WERI-Rb-1 (cell line): ENCODE data around the gene KRT2.

ENCODE experiments used
- DNase-seq: peaks from one replicate; pipeline ENCODE4 v3.0.0-alpha.2; 2020
- H3K27ac ChIP-seq: fragments of 250-450 bp; sonication (Bioruptor Pico); 2 replicates; pipeline ENCODE4 v1.5.1; 2020; ENCODE audit warnings: mild to moderate bottlenecking, moderate library complexity
- H3K27me3 ChIP-seq: fragments of 250-450 bp; sonication (Bioruptor Pico); 2 replicates; pipeline ENCODE4 v1.5.1; 2021; ENCODE audit warnings: mild to moderate bottlenecking, low read depth, moderate library complexity; ENCODE audit not compliant: insufficient read depth, severe bottlenecking
- H3K36me3 ChIP-seq: fragments of 250-450 bp; sonication (Bioruptor Pico); 2 replicates; pipeline ENCODE4 v1.5.1; 2020; ENCODE audit warnings: mild to moderate bottlenecking, moderate library complexity
- H3K4me3 ChIP-seq: 2 replicates; pipeline ENCODE4 v1.5.1; 2011; ENCODE audit warnings: low read depth, mild to moderate bottlenecking, control low read depth, low read length
- H3K9me3 ChIP-seq: fragments of 250-450 bp; sonication (Bioruptor Pico); 2 replicates; pipeline ENCODE4 v1.5.1; 2021; ENCODE audit warnings: mild to moderate bottlenecking, moderate library complexity; ENCODE audit not compliant: severe bottlenecking
- CTCF ChIP-seq: IDR thresholded peaks from 2 replicates; pipeline ENCODE4 v1.5.1; 2011; ENCODE audit warnings: low read depth, mild to moderate bottlenecking, control low read depth, inconsistent platforms, low read length

Gene KRT2

GRCh38 chr12:52669426-52669825 is 17.4 kb upstream of the KRT2 start:
- H3K27me3 ChIP-seq: peaks cover 86% of the 10 kb centered on the region

GRCh38 chr12:52667931-52668330 is 15.9 kb upstream of the KRT2 start:
- DNase-seq: no peak
- H3K9me3 ChIP-seq: no peaks in the 10 kb centered on the region
- peaks cover 86% of the 10 kb centered on the region for H3K27me3 ChIP-seq
- no peak overlapping the region for H3K4me3 ChIP-seq
- H3K36me3 ChIP-seq: no peaks in the 10 kb centered on the region
- TF ChIP-seq CTCF: no peak
- no peak overlapping the region for H3K27ac ChIP-seq

More at GRCh38 chr12:52669426-52669825, 17.4 kb upstream of the KRT2 start:
- DNase-seq: no peak
- Histone ChIP-seq H3K27ac (no peak overlapping the region), H3K36me3 (no peaks in the 10 kb centered on the region), H3K4me3 (no peak overlapping the region), H3K9me3 (no peaks in the 10 kb centered on the region)
- no peak for TF ChIP-seq CTCF

GRCh38 chr12:52667509-52667908 is 15.5 kb upstream of the KRT2 start:
- H3K36me3 ChIP-seq: no peaks in the 10 kb centered on the region
- no peak overlapping the region for H3K4me3 ChIP-seq
- H3K9me3 ChIP-seq: no peaks in the 10 kb centered on the region
- H3K27ac ChIP-seq: no peak overlapping the region
- DNase-seq: no peak
- H3K27me3 ChIP-seq: peaks cover 86% of the 10 kb centered on the region
- TF ChIP-seq CTCF: no peak

- H3K27ac ChIP-seq: no peak overlapping the region
- peaks cover 88% of the 10 kb centered on the region for H3K27me3 ChIP-seq
- H3K9me3 ChIP-seq: no peaks in the 10 kb centered on the region
- H3K4me3 ChIP-seq: no peak overlapping the region
- H3K36me3 ChIP-seq: no peaks in the 10 kb centered on the region
- no peak for TF ChIP-seq CTCF
- DNase-seq: no peak
Observed at GRCh38 chr12:52666471-52666870, 14.5 kb upstream of the KRT2 start.

GRCh38 chr12:52663420-52663819 is 11.4 kb upstream of the KRT2 start:
- no peak for TF ChIP-seq CTCF
- no peak overlapping the region for H3K27ac ChIP-seq
- no peaks in the 10 kb centered on the region for H3K36me3 ChIP-seq
- H3K27me3 ChIP-seq: peaks cover 94% of the 10 kb centered on the region
- no peaks in the 10 kb centered on the region for H3K9me3 ChIP-seq
- no peak overlapping the region for H3K4me3 ChIP-seq
- no peak for DNase-seq

- H3K36me3 ChIP-seq: no peaks in the 10 kb centered on the region
- no peak overlapping the region for H3K4me3 ChIP-seq
- no peak for DNase-seq
- peaks cover 94% of the 10 kb centered on the region for H3K27me3 ChIP-seq
- H3K9me3 ChIP-seq: no peaks in the 10 kb centered on the region
- no peak overlapping the region for H3K27ac ChIP-seq
- TF ChIP-seq CTCF: no peak
Observed at GRCh38 chr12:52662918-52663229, 10.9 kb upstream of the KRT2 start.
